H9 (cell line): ENCODE measurements around the gene IQCK. TPM values are rescaled to one million over a fixed set of nuclear protein-coding genes. Genes with fewer than 3 reads are reported as not detected.

Experiments
- DNase-seq: peaks from one replicate; pipeline ENCODE4 v3.0.0-alpha.2; 2017
- H2AFZ ChIP-seq: one replicate; pipeline ENCODE4 v1.6.1; 2013; ENCODE audit warnings: mild to moderate bottlenecking, low read length, control low read depth, moderate library complexity
- H2AK5ac ChIP-seq: 2 replicates; pipeline ENCODE4 v1.6.1; 2013; ENCODE audit warnings: low read length, control low read depth, mixed read lengths; ENCODE audit not compliant: insufficient read length
- H2BK120ac ChIP-seq: one replicate; pipeline ENCODE4 v1.6.1; 2013; ENCODE audit warnings: low read depth, mild to moderate bottlenecking, low read length, control low read depth, inconsistent platforms; ENCODE audit not compliant: poor library complexity, severe bottlenecking
- H2BK12ac ChIP-seq: 2 replicates; pipeline ENCODE4 v1.6.1; 2013; ENCODE audit warnings: low read length, control low read depth, mixed read lengths, low read depth; ENCODE audit not compliant: insufficient read length
- H2BK15ac ChIP-seq: 2 replicates; pipeline ENCODE4 v1.6.1; 2013; ENCODE audit warnings: low read depth, low read length, control low read depth
- H2BK20ac ChIP-seq: one replicate; pipeline ENCODE4 v1.6.1; 2013; ENCODE audit warnings: low read depth, mild to moderate bottlenecking, low read length, control low read depth, inconsistent platforms; ENCODE audit not compliant: poor library complexity, severe bottlenecking
- H2BK5ac ChIP-seq: 2 replicates; pipeline ENCODE4 v1.6.1; 2013; ENCODE audit warnings: low read length, control low read depth, mixed read lengths; ENCODE audit not compliant: insufficient read length
- H3K14ac ChIP-seq: 2 replicates; pipeline ENCODE4 v1.6.1; 2013; ENCODE audit warnings: low read length, control low read depth; ENCODE audit not compliant: insufficient read depth
- H3K18ac ChIP-seq: 2 replicates; pipeline ENCODE4 v1.6.1; 2013; ENCODE audit warnings: low read depth, mild to moderate bottlenecking, mixed read lengths, low read length, control low read depth; ENCODE audit not compliant: insufficient read length
- H3K23ac ChIP-seq: 2 replicates; pipeline ENCODE4 v1.6.1; 2013; ENCODE audit warnings: low read length, control low read depth, mixed read lengths, low read depth; ENCODE audit not compliant: insufficient read length
- H3K23me2 ChIP-seq: 2 replicates; pipeline ENCODE4 v1.6.1; 2013; ENCODE audit warnings: low read depth, mild to moderate bottlenecking, mixed read lengths, low read length, control low read depth; ENCODE audit not compliant: insufficient read length, poor library complexity, severe bottlenecking
- H3K27ac ChIP-seq: 2 replicates; pipeline ENCODE4 v1.5.1; 2013; ENCODE audit warnings: low read length, control low read depth, mixed read lengths, low read depth; ENCODE audit not compliant: insufficient read length
- H3K27me3 ChIP-seq: 2 replicates; pipeline ENCODE4 v1.6.1; 2013; ENCODE audit warnings: low read length, control low read depth, inconsistent platforms; ENCODE audit not compliant: insufficient read depth
- H3K4ac ChIP-seq: 2 replicates; pipeline ENCODE4 v1.6.1; 2013; ENCODE audit warnings: low read depth, mild to moderate bottlenecking, control low read depth, inconsistent platforms, low read length, moderate library complexity
- H3K4me1 ChIP-seq: 2 replicates; pipeline ENCODE4 v1.6.1; 2013; ENCODE audit warnings: low read length, control low read depth, inconsistent platforms; ENCODE audit not compliant: insufficient read depth
- H3K4me2 ChIP-seq: 2 replicates; pipeline ENCODE4 v1.6.1; 2013; ENCODE audit warnings: low read length, control low read depth, mixed read lengths; ENCODE audit not compliant: insufficient read length, insufficient read depth
- H3K56ac ChIP-seq: 2 replicates; pipeline ENCODE4 v1.6.1; 2013; ENCODE audit warnings: low read depth, mild to moderate bottlenecking, mixed read lengths, low read length, control low read depth; ENCODE audit not compliant: insufficient read length
- H3K79me1 ChIP-seq: 2 replicates; pipeline ENCODE4 v1.6.1; 2013; ENCODE audit warnings: low read depth, mild to moderate bottlenecking, moderate library complexity, low read length, control low read depth, inconsistent platforms; ENCODE audit not compliant: insufficient read depth, poor library complexity, severe bottlenecking
- H3K79me2 ChIP-seq: 2 replicates; pipeline ENCODE4 v1.6.1; 2013; ENCODE audit warnings: low read length, control low read depth, inconsistent platforms; ENCODE audit not compliant: insufficient read depth
- H3K9ac ChIP-seq: 2 replicates; pipeline ENCODE4 v1.6.1; 2013; ENCODE audit warnings: low read length, control low read depth, mixed read lengths; ENCODE audit not compliant: insufficient read length; ENCODE audit errors: extremely low read depth
- H3K9me3 ChIP-seq: one replicate; pipeline ENCODE4 v1.6.1; 2013; ENCODE audit warnings: low read depth, low read length, inconsistent platforms; ENCODE audit not compliant: control insufficient read depth
- H3T11ph ChIP-seq: one replicate; pipeline ENCODE4 v1.6.1; 2013; ENCODE audit warnings: mild to moderate bottlenecking, low read length, control low read depth, inconsistent platforms
- H4K20me1 ChIP-seq: one replicate; pipeline ENCODE4 v1.6.1; 2013; ENCODE audit not compliant: control insufficient read depth, insufficient read length, insufficient read depth
- H4K5ac ChIP-seq: 2 replicates; pipeline ENCODE4 v1.6.1; 2013; ENCODE audit warnings: low read depth, mild to moderate bottlenecking, mixed read lengths, low read length, control low read depth; ENCODE audit not compliant: insufficient read length
- H4K8ac ChIP-seq: replicated peaks from 2 replicates; pipeline ENCODE4 v1.6.1; 2013; ENCODE audit warnings: low read length, control low read depth, mixed read lengths, low read depth; ENCODE audit not compliant: insufficient read length
- H4K91ac ChIP-seq: 2 replicates; pipeline ENCODE4 v1.6.1; 2013; ENCODE audit warnings: low read depth, mild to moderate bottlenecking, moderate library complexity, mixed read lengths, low read length, control low read depth; ENCODE audit not compliant: insufficient read length
- H3K27ac Mint-ChIP-seq, 3 experiments: 2 replicates in 2 of 3; 3 replicates in 1 of 3; pipeline ENCODE4 v1.8.0; 2020 to 2021; ENCODE audit warnings: mixed read lengths in 3 of 3, mild to moderate bottlenecking in 1 of 3, moderate library complexity in 1 of 3
- H3K27me3 Mint-ChIP-seq: 2 replicates; pipeline ENCODE4 v1.8.0; 2021; ENCODE audit warnings: low read depth, mild to moderate bottlenecking, moderate library complexity, mixed read lengths
- H3K36me3 Mint-ChIP-seq, 3 experiments: 2 replicates in 2 of 3; 3 replicates in 1 of 3; pipeline ENCODE4 v1.8.0; 2020 to 2021; ENCODE audit warnings: low read depth in 3 of 3, mixed read lengths in 3 of 3; ENCODE audit not compliant: insufficient read depth in 1 of 3
- H3K4me1 Mint-ChIP-seq, 2 experiments: 2 replicates each; pipeline ENCODE4 v1.8.0; 2020; ENCODE audit warnings: mixed read lengths in 2 of 2
- H3K4me3 Mint-ChIP-seq, 2 experiments: 2 replicates in 1 of 2; 3 replicates in 1 of 2; pipeline ENCODE4 v1.8.0; 2020 to 2021; ENCODE audit warnings: mild to moderate bottlenecking in 2 of 2, mixed read lengths in 2 of 2, moderate library complexity in 1 of 2
- H3K9me3 Mint-ChIP-seq, 2 experiments: 2 replicates in 1 of 2; 3 replicates in 1 of 2; pipeline ENCODE4 v1.8.0; 2020; ENCODE audit warnings: mild to moderate bottlenecking in 2 of 2, mixed read lengths in 2 of 2, moderate library complexity in 1 of 2
- CTCF ChIP-seq: fragments of 200-600 bp; sonication (generic); conservative IDR thresholded peaks from 3 replicates; pipeline ENCODE4 v1.8.0; 2021; ENCODE audit warnings: antibody characterized with exemption, mild to moderate bottlenecking
- WGBS: extraction: QIAGEN DNeasy Blood & Tissue Kit; methylation state at CpG from one replicate; pipeline ENCODE4 v1.1.7; 2013; ENCODE audit warnings: missing lambda C conversion rate, low lambda C conversion rate, mixed read lengths; ENCODE audit not compliant: insufficient read length; ENCODE audit errors: extremely low coverage; 5-methylcytosine and 5-hydroxymethylcytosine counted together
- total RNA-seq: library from RNA; stranded (reverse); gene quantifications from 2 replicates; pipeline ENCODE4 v1.2.1, GENCODE V29; 2021

The IQCK gene
- total RNA-seq, 1 experiment from 2014 or later: 9.0 TPM

GRCh38 chr16:19833176-19833575 is 115.1 kb downstream of the IQCK start:
- H2BK20ac ChIP-seq: no peak overlapping the region
- peaks cover 6% of the 10 kb centered on the region; the same call in 1 of the 2 replicates for H3K4me1 ChIP-seq
- Mint-ChIP-seq H3K9me3 (no peaks in the 10 kb centered on the region), H3K27me3 (no peaks in the 10 kb centered on the region), H3K27ac (no peak overlapping the region; a peak in 1 of 7 replicates), H3K4me3 (no peak overlapping the region), H3K36me3 (no peaks in the 10 kb centered on the region), H3K4me1 (peaks cover 9 to 11% of the 10 kb centered on the region in 2 experiments)
- H3K79me2 ChIP-seq: no peaks in the 10 kb centered on the region
- H2BK15ac ChIP-seq: no peak overlapping the region
- H4K8ac ChIP-seq: no peak overlapping the region
- H4K5ac ChIP-seq: no peak overlapping the region
- no peak overlapping the region for H3K14ac ChIP-seq
- no peak overlapping the region for H3K4ac ChIP-seq
- no peaks in the 10 kb centered on the region for H3K9me3 ChIP-seq
- H3K23me2 ChIP-seq: no peaks in the 10 kb centered on the region
- H3K56ac ChIP-seq: no peak overlapping the region
- no peak overlapping the region for H2BK5ac ChIP-seq
- no peak overlapping the region for H3K18ac ChIP-seq
- no peak overlapping the region for H3K9ac ChIP-seq
- H3T11ph ChIP-seq: no peak overlapping the region
- no peak overlapping the region for H2AK5ac ChIP-seq
- no peak overlapping the region for H2BK120ac ChIP-seq
- H3K27ac ChIP-seq: no peak overlapping the region
- no peaks in the 10 kb centered on the region for H4K20me1 ChIP-seq
- no peak for TF ChIP-seq CTCF
- no peaks in the 10 kb centered on the region for H3K79me1 ChIP-seq
- DNase-seq: no peak
- no peaks in the 10 kb centered on the region for H3K27me3 ChIP-seq
- H3K4me2 ChIP-seq: no peak overlapping the region
- no peak overlapping the region for H2AFZ ChIP-seq
- no peak overlapping the region for H2BK12ac ChIP-seq
- WGBS: no CpG with 5 or more reads among the region's 3 CpGs
- no peak overlapping the region for H4K91ac ChIP-seq
- no peak overlapping the region for H3K23ac ChIP-seq
